Liver (tissue), 3 donors: ENCODE data around the gene OR5A2.

ENCODE experiments used
- HNF4A ChIP-seq, 2 donors: conservative IDR thresholded peaks; 2 replicates each; pipeline ENCODE4 v1.6.1; 2016; ENCODE audit warnings: antibody characterized with exemption in 2 of 2, mild to moderate bottlenecking in 2 of 2
- JUND ChIP-seq, 2 donors: IDR thresholded peaks; 2 replicates each; pipeline ENCODE4 v1.6.1; 2016; ENCODE audit warnings: antibody characterized with exemption in 2 of 2
- RAD21 ChIP-seq, 2 donors: IDR thresholded peaks; 2 replicates each; pipeline ENCODE4 v1.6.1; 2016; ENCODE audit warnings: antibody characterized with exemption in 2 of 2, mild to moderate bottlenecking in 2 of 2
- SP1 ChIP-seq: IDR thresholded peaks from 2 replicates; pipeline ENCODE4 v1.6.1; 2018; ENCODE audit warnings: antibody characterized with exemption, mild to moderate bottlenecking
- TAF1 ChIP-seq: conservative IDR thresholded peaks from 2 replicates; pipeline ENCODE4 v1.6.1; 2016; ENCODE audit warnings: antibody characterized with exemption, mild to moderate bottlenecking
- YY1 ChIP-seq: IDR thresholded peaks from 2 replicates; pipeline ENCODE4 v1.6.1; 2016; ENCODE audit warnings: antibody characterized with exemption, mild to moderate bottlenecking
- TF ChIP-seq, protein P1 (sequence below): fragments of 150-350 bp; IDR thresholded peaks from 2 replicates; pipeline ENCODE4 v1.5.1; 2017; ENCODE audit warnings: improper control_type of control experiment, low read depth, low read length; ENCODE audit not compliant: missing input control
- TF ChIP-seq, protein P2 (sequence below): IDR thresholded peaks from 2 replicates; pipeline ENCODE4 v1.6.1; 2016; ENCODE audit warnings: antibody characterized with exemption, mild to moderate bottlenecking
- TF ChIP-seq, protein P3 (sequence below): IDR thresholded peaks from 2 replicates; pipeline ENCODE4 v1.6.1; 2016; ENCODE audit warnings: antibody characterized with exemption
- TF ChIP-seq, protein P4 (sequence below): IDR thresholded peaks from 2 replicates; pipeline ENCODE4 v1.6.1; 2016; ENCODE audit warnings: antibody characterized with exemption
- donor health status: healthy.
- donor health status: healthy.

DNA sequence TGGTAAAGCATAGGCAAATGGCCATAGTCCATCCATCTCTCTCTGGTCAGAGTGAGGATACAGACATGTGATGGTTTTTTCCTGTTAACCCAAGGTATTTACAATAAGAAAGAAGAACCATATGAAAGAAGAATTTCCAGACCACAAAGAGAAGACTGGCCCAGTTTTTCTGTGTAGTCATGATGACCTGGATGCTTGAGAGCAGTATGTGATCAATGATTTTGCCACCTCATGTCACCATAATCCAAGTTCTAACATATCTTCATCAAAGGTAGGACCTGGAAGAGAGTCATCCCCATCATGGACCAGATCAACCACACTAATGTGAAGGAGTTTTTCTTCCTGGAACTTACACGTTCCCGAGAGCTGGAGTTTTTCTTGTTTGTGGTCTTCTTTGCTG is 30.4 kb upstream of the OR5A2 start, which contains the start of gene OR4D6:
- TF ChIP-seq YY1 (no peak), TAF1 (no peak), SP1 (no peak), HNF4A (conservative IDR thresholded peaks at IDR 0.05) (no peak), JUND (IDR thresholded peaks at IDR 0.05) (no peak), RAD21 (IDR thresholded peaks at IDR 0.05) (no peak)
- TF ChIP-seq, protein P1, sequence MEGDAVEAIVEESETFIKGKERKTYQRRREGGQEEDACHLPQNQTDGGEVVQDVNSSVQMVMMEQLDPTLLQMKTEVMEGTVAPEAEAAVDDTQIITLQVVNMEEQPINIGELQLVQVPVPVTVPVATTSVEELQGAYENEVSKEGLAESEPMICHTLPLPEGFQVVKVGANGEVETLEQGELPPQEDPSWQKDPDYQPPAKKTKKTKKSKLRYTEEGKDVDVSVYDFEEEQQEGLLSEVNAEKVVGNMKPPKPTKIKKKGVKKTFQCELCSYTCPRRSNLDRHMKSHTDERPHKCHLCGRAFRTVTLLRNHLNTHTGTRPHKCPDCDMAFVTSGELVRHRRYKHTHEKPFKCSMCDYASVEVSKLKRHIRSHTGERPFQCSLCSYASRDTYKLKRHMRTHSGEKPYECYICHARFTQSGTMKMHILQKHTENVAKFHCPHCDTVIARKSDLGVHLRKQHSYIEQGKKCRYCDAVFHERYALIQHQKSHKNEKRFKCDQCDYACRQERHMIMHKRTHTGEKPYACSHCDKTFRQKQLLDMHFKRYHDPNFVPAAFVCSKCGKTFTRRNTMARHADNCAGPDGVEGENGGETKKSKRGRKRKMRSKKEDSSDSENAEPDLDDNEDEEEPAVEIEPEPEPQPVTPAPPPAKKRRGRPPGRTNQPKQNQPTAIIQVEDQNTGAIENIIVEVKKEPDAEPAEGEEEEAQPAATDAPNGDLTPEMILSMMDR, result no peak
- TF ChIP-seq, protein P2, sequence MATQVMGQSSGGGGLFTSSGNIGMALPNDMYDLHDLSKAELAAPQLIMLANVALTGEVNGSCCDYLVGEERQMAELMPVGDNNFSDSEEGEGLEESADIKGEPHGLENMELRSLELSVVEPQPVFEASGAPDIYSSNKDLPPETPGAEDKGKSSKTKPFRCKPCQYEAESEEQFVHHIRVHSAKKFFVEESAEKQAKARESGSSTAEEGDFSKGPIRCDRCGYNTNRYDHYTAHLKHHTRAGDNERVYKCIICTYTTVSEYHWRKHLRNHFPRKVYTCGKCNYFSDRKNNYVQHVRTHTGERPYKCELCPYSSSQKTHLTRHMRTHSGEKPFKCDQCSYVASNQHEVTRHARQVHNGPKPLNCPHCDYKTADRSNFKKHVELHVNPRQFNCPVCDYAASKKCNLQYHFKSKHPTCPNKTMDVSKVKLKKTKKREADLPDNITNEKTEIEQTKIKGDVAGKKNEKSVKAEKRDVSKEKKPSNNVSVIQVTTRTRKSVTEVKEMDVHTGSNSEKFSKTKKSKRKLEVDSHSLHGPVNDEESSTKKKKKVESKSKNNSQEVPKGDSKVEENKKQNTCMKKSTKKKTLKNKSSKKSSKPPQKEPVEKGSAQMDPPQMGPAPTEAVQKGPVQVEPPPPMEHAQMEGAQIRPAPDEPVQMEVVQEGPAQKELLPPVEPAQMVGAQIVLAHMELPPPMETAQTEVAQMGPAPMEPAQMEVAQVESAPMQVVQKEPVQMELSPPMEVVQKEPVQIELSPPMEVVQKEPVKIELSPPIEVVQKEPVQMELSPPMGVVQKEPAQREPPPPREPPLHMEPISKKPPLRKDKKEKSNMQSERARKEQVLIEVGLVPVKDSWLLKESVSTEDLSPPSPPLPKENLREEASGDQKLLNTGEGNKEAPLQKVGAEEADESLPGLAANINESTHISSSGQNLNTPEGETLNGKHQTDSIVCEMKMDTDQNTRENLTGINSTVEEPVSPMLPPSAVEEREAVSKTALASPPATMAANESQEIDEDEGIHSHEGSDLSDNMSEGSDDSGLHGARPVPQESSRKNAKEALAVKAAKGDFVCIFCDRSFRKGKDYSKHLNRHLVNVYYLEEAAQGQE, result no peak
- TF ChIP-seq, protein P3, sequence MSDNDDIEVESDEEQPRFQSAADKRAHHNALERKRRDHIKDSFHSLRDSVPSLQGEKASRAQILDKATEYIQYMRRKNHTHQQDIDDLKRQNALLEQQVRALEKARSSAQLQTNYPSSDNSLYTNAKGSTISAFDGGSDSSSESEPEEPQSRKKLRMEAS, result no peak
- TF ChIP-seq, protein P4, sequence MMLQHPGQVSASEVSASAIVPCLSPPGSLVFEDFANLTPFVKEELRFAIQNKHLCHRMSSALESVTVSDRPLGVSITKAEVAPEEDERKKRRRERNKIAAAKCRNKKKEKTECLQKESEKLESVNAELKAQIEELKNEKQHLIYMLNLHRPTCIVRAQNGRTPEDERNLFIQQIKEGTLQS, result no peak
